Measurements from ENCODE around the gene ARL4C.

DNA sequence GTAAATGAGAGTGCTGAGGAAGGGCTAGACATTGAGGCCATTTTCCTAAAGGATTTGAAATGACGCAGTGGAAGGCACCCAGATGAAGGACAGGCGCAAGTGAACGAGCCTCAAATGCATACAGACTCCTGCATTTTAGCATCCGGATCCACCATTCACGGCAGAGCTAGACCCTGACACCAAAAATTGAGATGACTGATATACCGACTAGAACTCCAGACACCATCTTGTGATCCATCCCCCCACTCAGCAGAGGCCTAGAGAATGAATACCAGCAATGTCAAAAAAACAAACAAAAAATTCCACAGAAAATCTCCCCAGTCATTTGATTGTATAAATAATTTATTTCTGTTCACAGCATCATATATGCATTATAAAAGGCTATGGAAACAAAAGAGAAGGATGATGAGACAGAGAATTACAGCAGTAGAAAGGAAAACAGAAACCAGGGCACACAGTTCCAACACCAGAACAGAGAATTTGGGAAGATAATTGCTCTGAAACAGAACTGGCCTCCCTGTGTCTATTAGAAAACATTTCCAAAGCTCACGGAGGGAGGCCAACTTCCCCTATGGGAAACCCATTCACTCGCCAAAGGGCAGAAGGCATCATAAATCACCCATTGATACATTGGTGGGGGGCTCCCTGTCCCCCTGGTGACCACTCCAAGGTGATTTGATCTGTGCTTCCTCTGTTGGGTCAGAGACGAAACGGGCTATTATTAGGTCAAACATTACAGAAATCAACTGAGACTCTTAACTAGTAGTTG lies 4.0 kb downstream of the ARL4C start:
- TF ChIP-seq, protein P1, sequence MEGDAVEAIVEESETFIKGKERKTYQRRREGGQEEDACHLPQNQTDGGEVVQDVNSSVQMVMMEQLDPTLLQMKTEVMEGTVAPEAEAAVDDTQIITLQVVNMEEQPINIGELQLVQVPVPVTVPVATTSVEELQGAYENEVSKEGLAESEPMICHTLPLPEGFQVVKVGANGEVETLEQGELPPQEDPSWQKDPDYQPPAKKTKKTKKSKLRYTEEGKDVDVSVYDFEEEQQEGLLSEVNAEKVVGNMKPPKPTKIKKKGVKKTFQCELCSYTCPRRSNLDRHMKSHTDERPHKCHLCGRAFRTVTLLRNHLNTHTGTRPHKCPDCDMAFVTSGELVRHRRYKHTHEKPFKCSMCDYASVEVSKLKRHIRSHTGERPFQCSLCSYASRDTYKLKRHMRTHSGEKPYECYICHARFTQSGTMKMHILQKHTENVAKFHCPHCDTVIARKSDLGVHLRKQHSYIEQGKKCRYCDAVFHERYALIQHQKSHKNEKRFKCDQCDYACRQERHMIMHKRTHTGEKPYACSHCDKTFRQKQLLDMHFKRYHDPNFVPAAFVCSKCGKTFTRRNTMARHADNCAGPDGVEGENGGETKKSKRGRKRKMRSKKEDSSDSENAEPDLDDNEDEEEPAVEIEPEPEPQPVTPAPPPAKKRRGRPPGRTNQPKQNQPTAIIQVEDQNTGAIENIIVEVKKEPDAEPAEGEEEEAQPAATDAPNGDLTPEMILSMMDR (IDR thresholded peaks at IDR 0.05) = no peak
- no peak for TF ChIP-seq KDM5A (IDR thresholded peaks at IDR 0.05)
